HG02678 (cell line): ENCODE results near the gene STIM2.
A peak's percentile ranks its signal among the peaks of the same experiment; 100 is the strongest.

Experiments
- ATAC-seq: cut with Tn5 transposase; IDR thresholded peaks from one replicate; pipeline ENCODE4 v1.9.1; 2021; ENCODE audit warnings: mild to moderate bottlenecking, moderate library complexity; ENCODE audit not compliant: unreplicated experiment

The STIM2 gene

GRCh38 chr4:26836539-26836938 lies 24.1 kb upstream of the STIM2 start:
- ATAC-seq = no peak

- ATAC-seq = no peak
Measured at GRCh38 chr4:26837993-26838842, 22.4 kb upstream of the STIM2 start.

- no peak for ATAC-seq
Measured at GRCh38 chr4:26839016-26839415, 21.6 kb upstream of the STIM2 start.

- ATAC-seq = no peak
Measured at GRCh38 chr4:26839534-26839951, 21.1 kb upstream of the STIM2 start.

- ATAC-seq = no peak
Measured at GRCh38 chr4:26840786-26841185, 19.9 kb upstream of the STIM2 start.

- no peak for ATAC-seq
Measured at GRCh38 chr4:26842911-26843310, 17.7 kb upstream of the STIM2 start.

- ATAC-seq = no peak
Measured at GRCh38 chr4:26850528-26850927, 10.1 kb upstream of the STIM2 start.

GRCh38 chr4:26851129-26851528 lies 9.5 kb upstream of the STIM2 start:
- no peak for ATAC-seq

- ATAC-seq = no peak
Measured at GRCh38 chr4:26854701-26855100, 5.9 kb upstream of the STIM2 start.

GRCh38 chr4:26856906-26857277 lies 3.7 kb upstream of the STIM2 start:
- no peak for ATAC-seq

GRCh38 chr4:26857278-26858034 lies 3.2 kb upstream of the STIM2 start:
- peak; percentile 57 for ATAC-seq

GRCh38 chr4:26858035-26858918 lies 2.4 kb upstream of the STIM2 start:
- no peak for ATAC-seq

GRCh38 chr4:26858947-26859401 lies 1.7 kb upstream of the STIM2 start:
- ATAC-seq = no peak

GRCh38 chr4:26859762-26860156 lies 882 bp upstream of the STIM2 start:
- no peak for ATAC-seq

GRCh38 chr4:26860922-26861433 lies 337 bp downstream of the STIM2 start:
- peak; percentile 16 for ATAC-seq

- peak; percentile 40 for ATAC-seq
Measured at GRCh38 chr4:26861434-26862186, 969 bp downstream of the STIM2 start.

- no peak for ATAC-seq
Measured at GRCh38 chr4:26862381-26862915, 1.8 kb downstream of the STIM2 start.

GRCh38 chr4:26863512-26863911 lies 2.9 kb downstream of the STIM2 start:
- ATAC-seq = no peak

GRCh38 chr4:26864899-26865298 lies 4.3 kb downstream of the STIM2 start:
- no peak for ATAC-seq

- ATAC-seq = no peak
Measured at GRCh38 chr4:26866203-26866602, 5.6 kb downstream of the STIM2 start.
